Measurements from ENCODE around the gene ZFYVE21. TPM values are rescaled to one million over a fixed set of nuclear protein-coding genes. Genes with fewer than 3 reads are reported as not detected.

ZFYVE21 gene
- total RNA-seq, 4 donors from 2014 or later = 121 to 180 (median 156) TPM

DNA sequence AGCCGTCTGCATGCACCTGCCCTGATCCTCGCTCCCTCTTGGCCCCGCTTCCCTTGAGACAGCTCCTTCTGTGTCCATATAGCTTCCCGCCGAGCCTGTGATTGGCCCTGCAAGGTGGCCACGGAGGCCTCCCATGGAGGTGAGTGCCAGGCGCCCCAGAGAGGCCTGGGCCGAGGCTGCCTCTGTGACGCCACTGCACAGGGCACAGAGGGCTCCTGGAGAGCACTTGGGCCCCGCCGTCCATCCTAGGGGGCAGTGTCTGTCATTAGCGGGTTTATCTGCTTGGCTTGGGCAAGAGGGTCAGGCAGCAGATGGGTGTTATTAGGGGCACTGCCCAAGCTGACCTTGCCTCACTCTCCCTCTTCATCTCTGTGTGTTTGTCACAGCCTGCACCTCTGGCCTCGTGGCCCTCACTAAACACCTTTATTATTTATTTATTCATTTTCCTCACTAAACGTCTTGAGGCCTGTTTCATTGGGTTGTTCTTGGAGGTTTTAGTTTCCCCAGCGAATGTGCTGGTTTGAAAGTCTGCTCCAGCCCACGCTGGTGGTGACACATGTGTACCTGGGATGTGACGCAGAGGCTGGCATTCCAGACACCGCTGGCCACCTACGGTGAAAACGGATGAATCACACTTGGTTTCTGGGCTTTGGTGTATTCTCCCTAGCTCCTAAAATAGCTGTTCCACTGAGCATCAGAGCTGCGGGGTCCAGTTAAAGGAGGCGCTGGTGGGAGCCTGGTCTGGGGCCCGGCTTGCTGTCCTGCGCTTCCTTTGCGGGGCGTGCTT, 5.9 kb downstream of the ZFYVE21 start:
- Histone ChIP-seq H3K4me1 (peaks cover 60 to 100% (median 99%) of the 10 kb centered on the region in 4 donors), H3K4me3 (no peak overlapping the region), H3K36me3 (peaks cover 0 to 17% (median 6%) of the 10 kb centered on the region in 4 donors), H3K9me3 (no peaks in the 10 kb centered on the region), H3K27ac (replicated peaks in 1 of 4) (peak overlapping the region; percentile 80 to 90 (median 86)), H3K27me3 (no peaks in the 10 kb centered on the region)
- no peak for DNase-seq (ENCODE audit: extremely low spot score)
- no peak for TF ChIP-seq EP300 (IDR thresholded peaks at IDR 0.05)
- peak; percentile 69 to 75 for TF ChIP-seq POLR2AphosphoS5 (IDR thresholded peaks at IDR 0.05)
- WGBS = 85% methylated on average over 24 of the region's 26 CpGs
- intact Hi-C loops (cut with DNase I) = no loop called here

DNA sequence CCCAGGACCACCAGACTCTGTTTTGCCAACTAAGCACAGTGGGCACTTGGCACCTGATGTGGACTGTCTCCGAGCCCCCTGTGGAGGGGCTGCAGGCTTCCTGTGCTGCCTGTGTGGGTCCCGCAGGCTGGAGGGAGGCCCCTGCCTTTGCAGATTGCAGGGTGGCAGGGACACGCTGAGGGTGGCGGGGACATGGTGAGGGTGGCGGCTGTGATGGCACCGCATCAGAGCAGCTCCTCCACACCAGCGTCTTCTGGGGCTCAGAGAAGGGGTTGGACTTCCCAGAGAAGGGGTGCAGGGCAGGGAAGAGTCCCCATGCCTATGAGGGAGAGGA, 8.1 kb downstream of the ZFYVE21 start:
- peaks cover 39 to 96% (median 83%) of the 10 kb centered on the region in 4 donors for H3K4me1 ChIP-seq
- no peaks in the 10 kb centered on the region for H3K9me3 ChIP-seq
- 87% methylated on average over 3 of the region's 7 CpGs for WGBS
- peak overlapping the region; percentile 80 to 90 (median 86) for H3K27ac ChIP-seq (replicated peaks in 1 of 4)
- DNase-seq (ENCODE audit: extremely low spot score) = no peak
- intact Hi-C loops (cut with DNase I) = no loop called here
- TF ChIP-seq POLR2A (IDR thresholded peaks at IDR 0.05; ENCODE audit: low read depth) (no peak), EP300 (IDR thresholded peaks at IDR 0.05) (no peak), CTCF (IDR thresholded peaks at IDR 0.05) (no peak), POLR2AphosphoS5 (IDR thresholded peaks at IDR 0.05) (no peak)
- H3K27me3 ChIP-seq = no peaks in the 10 kb centered on the region
- peaks cover 1 to 35% (median 22%) of the 10 kb centered on the region in 4 donors for H3K36me3 ChIP-seq
- H3K4me3 ChIP-seq = peak overlapping the region in 3 of 4 donors; percentile 9 to 29 (median 15)

GRCh38 chr14:103724116-103724515, 8.5 kb downstream of the ZFYVE21 start:
- Histone ChIP-seq H3K27me3 (no peaks in the 10 kb centered on the region), H3K9me3 (no peaks in the 10 kb centered on the region), H3K4me3 (peak overlapping the region in 2 of 4 donors; percentile 15 to 29), H3K36me3 (peaks cover 5 to 40% (median 26%) of the 10 kb centered on the region in 4 donors), H3K27ac (replicated peaks in 1 of 4) (peak overlapping the region; percentile 80 to 90 (median 86)), H3K4me1 (peaks cover 35 to 96% (median 79%) of the 10 kb centered on the region in 4 donors)
- DNase-seq (ENCODE audit: extremely low spot score) = no peak
- TF ChIP-seq POLR2AphosphoS5 (IDR thresholded peaks at IDR 0.05) (peak; percentile 14 to 37), EP300 (IDR thresholded peaks at IDR 0.05) (no peak), POLR2A (IDR thresholded peaks at IDR 0.05; ENCODE audit: low read depth) (no peak), CTCF (IDR thresholded peaks at IDR 0.05) (peak in 2 of 3 experiments; percentile 23 to 31)
- WGBS = 39% methylated on average over 17 of the region's 20 CpGs
- intact Hi-C loops (cut with DNase I) = no loop called here

GRCh38 chr14:103725001-103725682, 9.5 kb downstream of the ZFYVE21 start:
- Histone ChIP-seq H3K27ac (replicated peaks in 1 of 4) (peak overlapping the region; percentile 80 to 90 (median 86)), H3K27me3 (no peaks in the 10 kb centered on the region), H3K36me3 (peaks cover 15 to 47% (median 36%) of the 10 kb centered on the region in 4 donors), H3K4me3 (no peak overlapping the region), H3K9me3 (no peaks in the 10 kb centered on the region), H3K4me1 (peaks cover 37 to 89% (median 74%) of the 10 kb centered on the region in 4 donors)
- WGBS = 92% methylated on average over 24 of the region's 29 CpGs
- no peak for DNase-seq (ENCODE audit: extremely low spot score)
- TF ChIP-seq POLR2A (IDR thresholded peaks at IDR 0.05; ENCODE audit: low read depth) (no peak), CTCF (IDR thresholded peaks at IDR 0.05) (no peak), POLR2AphosphoS5 (IDR thresholded peaks at IDR 0.05) (no peak), EP300 (IDR thresholded peaks at IDR 0.05) (no peak)
- intact Hi-C loops (cut with DNase I) = no loop called here
